BE2C (cell line): Measurements from ENCODE around the gene TSPAN15.
A peak's percentile ranks its signal among the peaks of the same experiment; 100 is the strongest.
"Not testable (repeated sequence)": the region's sequence is repeated elsewhere in the genome, so short reads cannot be mapped to it uniquely, and the experiment has no call there.

Experiments used
- DNase-seq: peaks from one replicate; pipeline ENCODE4 v3.0.0-alpha.2; 2020
- H3K27me3 ChIP-seq: fragments of 250-450 bp; sonication (Bioruptor Pico); 2 replicates; pipeline ENCODE4 v1.5.1; 2020; ENCODE audit warnings: mild to moderate bottlenecking
- H3K36me3 ChIP-seq: fragments of 250-450 bp; sonication (Bioruptor Pico); 2 replicates; pipeline ENCODE4 v1.5.1; 2020; ENCODE audit warnings: mild to moderate bottlenecking
- H3K4me1 ChIP-seq: fragments of 250-450 bp; sonication (Bioruptor Pico); 2 replicates; pipeline ENCODE4 v1.5.1; 2020
- H3K4me3 ChIP-seq: 2 replicates; pipeline ENCODE4 v1.5.1; 2011; ENCODE audit warnings: low read depth, low read length
- H3K9me3 ChIP-seq: fragments of 250-450 bp; sonication (Bioruptor Pico); 2 replicates; pipeline ENCODE4 v1.5.1; 2020
- CTCF ChIP-seq: IDR thresholded peaks from 2 replicates; pipeline ENCODE4 v1.5.1; 2012; ENCODE audit warnings: mild to moderate bottlenecking, low read depth, low read length

The TSPAN15 gene

GRCh38 chr10:69516316-69516715 is 65.1 kb downstream of the TSPAN15 start:
- H3K9me3 ChIP-seq, result no peaks in the 10 kb centered on the region

DNA sequence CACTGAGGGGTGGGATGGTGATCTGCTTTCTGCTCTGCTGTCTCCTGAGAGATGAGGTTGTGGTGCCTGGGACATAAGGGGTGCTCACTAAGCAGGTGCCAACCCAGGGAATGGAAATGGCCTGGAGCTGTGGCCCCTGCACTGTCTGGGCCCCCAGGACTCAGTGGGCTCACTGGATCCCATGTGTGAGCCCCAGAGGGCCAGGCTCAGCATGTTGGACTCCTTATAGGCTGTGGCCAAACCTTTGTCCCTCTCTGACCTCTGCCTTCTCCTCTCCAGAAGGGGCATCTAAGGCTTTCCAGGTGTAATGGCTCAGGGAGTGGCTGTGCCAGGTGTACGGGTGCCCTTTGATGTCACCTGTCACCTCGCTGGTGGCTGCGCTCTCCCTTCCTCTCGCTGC is 65.5 kb downstream of the TSPAN15 start:
- H3K4me1 ChIP-seq, result no peaks in the 10 kb centered on the region
- H3K9me3 ChIP-seq, result no peaks in the 10 kb centered on the region
- H3K27me3 ChIP-seq, result no peaks in the 10 kb centered on the region; the same call in 1 of the 2 replicates
- H3K36me3 ChIP-seq, result no peaks in the 10 kb centered on the region
- no peak for DNase-seq
- no peak for TF ChIP-seq CTCF
- H3K4me3 ChIP-seq, result no peak overlapping the region

More at GRCh38 chr10:69516316-69516715, 65.1 kb downstream of the TSPAN15 start:
- H3K4me3 ChIP-seq, result no peak overlapping the region
- TF ChIP-seq CTCF, result peak; percentile 60
- H3K27me3 ChIP-seq, result no peaks in the 10 kb centered on the region; the same call in 1 of the 2 replicates
- DNase-seq, result peak; percentile 59
- H3K36me3 ChIP-seq, result no peaks in the 10 kb centered on the region
- H3K4me1 ChIP-seq, result no peaks in the 10 kb centered on the region

- no peaks in the 10 kb centered on the region for H3K9me3 ChIP-seq
- no peaks in the 10 kb centered on the region for H3K4me1 ChIP-seq
- DNase-seq, result no peak
- no peaks in the 10 kb centered on the region for H3K36me3 ChIP-seq
- no peaks in the 10 kb centered on the region; the same call in 1 of the 2 replicates for H3K27me3 ChIP-seq
- no peak for TF ChIP-seq CTCF
- no peak overlapping the region for H3K4me3 ChIP-seq
Observed at GRCh38 chr10:69517271-69517848, 66.1 kb downstream of the TSPAN15 start.

- H3K4me3 ChIP-seq, result no peak overlapping the region
- H3K36me3 ChIP-seq, result no peaks in the 10 kb centered on the region
- H3K4me1 ChIP-seq, result no peaks in the 10 kb centered on the region
- TF ChIP-seq CTCF, result no peak
- no peaks in the 10 kb centered on the region; the same call in 1 of the 2 replicates for H3K27me3 ChIP-seq
- H3K9me3 ChIP-seq, result no peaks in the 10 kb centered on the region
- no peak for DNase-seq
Observed at GRCh38 chr10:69527961-69528360, 76.7 kb downstream of the TSPAN15 start.

DNA sequence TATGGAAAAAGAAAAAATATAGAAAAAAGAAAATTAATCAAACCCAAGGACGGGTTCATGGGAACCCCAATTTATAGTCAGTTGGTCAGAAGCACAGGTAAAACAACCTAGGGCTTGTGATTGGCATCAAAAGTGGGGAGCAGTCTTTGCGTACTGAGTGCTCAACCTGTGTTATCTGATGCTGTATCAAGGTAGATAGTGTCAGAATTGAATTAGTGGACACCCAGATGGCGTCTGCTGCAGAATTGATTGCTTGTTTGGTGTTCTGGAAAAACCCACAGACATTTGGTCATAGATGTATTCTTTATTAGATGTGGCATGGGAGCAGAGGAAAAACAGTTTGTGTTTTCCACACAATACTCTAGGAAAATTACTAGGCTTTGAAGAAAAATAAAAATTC is 82.4 kb downstream of the TSPAN15 start:
- no peak overlapping the region for H3K4me3 ChIP-seq
- H3K36me3 ChIP-seq, result no peaks in the 10 kb centered on the region
- no peaks in the 10 kb centered on the region for H3K27me3 ChIP-seq
- no peaks in the 10 kb centered on the region for H3K4me1 ChIP-seq
- H3K9me3 ChIP-seq, result no peaks in the 10 kb centered on the region
- DNase-seq, result no peak
- TF ChIP-seq CTCF, result no peak

DNA sequence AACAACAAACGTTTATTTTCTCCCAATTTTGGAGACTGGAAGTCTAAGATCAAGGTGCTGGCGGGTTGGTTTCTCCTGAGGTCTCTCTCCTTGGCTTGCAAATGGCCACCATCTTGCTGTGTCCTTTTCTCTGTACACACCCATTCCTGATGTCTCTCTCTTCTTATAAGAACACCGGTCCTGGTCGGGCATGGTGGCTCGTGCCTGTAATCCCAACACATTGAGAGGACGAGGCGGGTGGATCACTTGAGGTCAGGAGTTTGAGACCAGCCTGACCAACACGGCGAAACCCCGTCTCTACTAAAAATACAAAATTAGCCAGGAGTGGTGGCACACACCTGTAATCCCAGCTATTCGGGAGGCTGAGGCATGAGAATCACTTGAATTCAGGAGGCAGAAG is 85.3 kb downstream of the TSPAN15 start:
- not testable (repeated sequence) for H3K9me3 ChIP-seq, H3K27me3 ChIP-seq, H3K4me3 ChIP-seq, H3K36me3 ChIP-seq, H3K4me1 ChIP-seq, DNase-seq
